H9 (cell line): ENCODE results near the gene HRH1. TPM values are rescaled to one million over a fixed set of nuclear protein-coding genes. Genes with fewer than 3 reads are reported as not detected.

Source experiments
- DNase-seq: peaks from one replicate; pipeline ENCODE4 v3.0.0-alpha.2; 2017
- H2AFZ ChIP-seq: one replicate; pipeline ENCODE4 v1.6.1; 2013; ENCODE audit warnings: mild to moderate bottlenecking, low read length, control low read depth, moderate library complexity
- H2AK5ac ChIP-seq: 2 replicates; pipeline ENCODE4 v1.6.1; 2013; ENCODE audit warnings: low read length, control low read depth, mixed read lengths; ENCODE audit not compliant: insufficient read length
- H2BK120ac ChIP-seq: one replicate; pipeline ENCODE4 v1.6.1; 2013; ENCODE audit warnings: low read depth, mild to moderate bottlenecking, low read length, control low read depth, inconsistent platforms; ENCODE audit not compliant: poor library complexity, severe bottlenecking
- H2BK12ac ChIP-seq: 2 replicates; pipeline ENCODE4 v1.6.1; 2013; ENCODE audit warnings: low read length, control low read depth, mixed read lengths, low read depth; ENCODE audit not compliant: insufficient read length
- H2BK15ac ChIP-seq: 2 replicates; pipeline ENCODE4 v1.6.1; 2013; ENCODE audit warnings: low read depth, low read length, control low read depth
- H2BK20ac ChIP-seq: one replicate; pipeline ENCODE4 v1.6.1; 2013; ENCODE audit warnings: low read depth, mild to moderate bottlenecking, low read length, control low read depth, inconsistent platforms; ENCODE audit not compliant: poor library complexity, severe bottlenecking
- H2BK5ac ChIP-seq: 2 replicates; pipeline ENCODE4 v1.6.1; 2013; ENCODE audit warnings: low read length, control low read depth, mixed read lengths; ENCODE audit not compliant: insufficient read length
- H3K14ac ChIP-seq: 2 replicates; pipeline ENCODE4 v1.6.1; 2013; ENCODE audit warnings: low read length, control low read depth; ENCODE audit not compliant: insufficient read depth
- H3K18ac ChIP-seq: 2 replicates; pipeline ENCODE4 v1.6.1; 2013; ENCODE audit warnings: low read depth, mild to moderate bottlenecking, mixed read lengths, low read length, control low read depth; ENCODE audit not compliant: insufficient read length
- H3K23ac ChIP-seq: 2 replicates; pipeline ENCODE4 v1.6.1; 2013; ENCODE audit warnings: low read length, control low read depth, mixed read lengths, low read depth; ENCODE audit not compliant: insufficient read length
- H3K23me2 ChIP-seq: 2 replicates; pipeline ENCODE4 v1.6.1; 2013; ENCODE audit warnings: low read depth, mild to moderate bottlenecking, mixed read lengths, low read length, control low read depth; ENCODE audit not compliant: insufficient read length, poor library complexity, severe bottlenecking
- H3K27ac ChIP-seq: 2 replicates; pipeline ENCODE4 v1.5.1; 2013; ENCODE audit warnings: low read length, control low read depth, mixed read lengths, low read depth; ENCODE audit not compliant: insufficient read length
- H3K27me3 ChIP-seq: 2 replicates; pipeline ENCODE4 v1.6.1; 2013; ENCODE audit warnings: low read length, control low read depth, inconsistent platforms; ENCODE audit not compliant: insufficient read depth
- H3K4ac ChIP-seq: 2 replicates; pipeline ENCODE4 v1.6.1; 2013; ENCODE audit warnings: low read depth, mild to moderate bottlenecking, control low read depth, inconsistent platforms, low read length, moderate library complexity
- H3K4me1 ChIP-seq: 2 replicates; pipeline ENCODE4 v1.6.1; 2013; ENCODE audit warnings: low read length, control low read depth, inconsistent platforms; ENCODE audit not compliant: insufficient read depth
- H3K4me2 ChIP-seq: 2 replicates; pipeline ENCODE4 v1.6.1; 2013; ENCODE audit warnings: low read length, control low read depth, mixed read lengths; ENCODE audit not compliant: insufficient read length, insufficient read depth
- H3K56ac ChIP-seq: 2 replicates; pipeline ENCODE4 v1.6.1; 2013; ENCODE audit warnings: low read depth, mild to moderate bottlenecking, mixed read lengths, low read length, control low read depth; ENCODE audit not compliant: insufficient read length
- H3K79me1 ChIP-seq: 2 replicates; pipeline ENCODE4 v1.6.1; 2013; ENCODE audit warnings: low read depth, mild to moderate bottlenecking, moderate library complexity, low read length, control low read depth, inconsistent platforms; ENCODE audit not compliant: insufficient read depth, poor library complexity, severe bottlenecking
- H3K79me2 ChIP-seq: 2 replicates; pipeline ENCODE4 v1.6.1; 2013; ENCODE audit warnings: low read length, control low read depth, inconsistent platforms; ENCODE audit not compliant: insufficient read depth
- H3K9ac ChIP-seq: 2 replicates; pipeline ENCODE4 v1.6.1; 2013; ENCODE audit warnings: low read length, control low read depth, mixed read lengths; ENCODE audit not compliant: insufficient read length; ENCODE audit errors: extremely low read depth
- H3K9me3 ChIP-seq: one replicate; pipeline ENCODE4 v1.6.1; 2013; ENCODE audit warnings: low read depth, low read length, inconsistent platforms; ENCODE audit not compliant: control insufficient read depth
- H3T11ph ChIP-seq: one replicate; pipeline ENCODE4 v1.6.1; 2013; ENCODE audit warnings: mild to moderate bottlenecking, low read length, control low read depth, inconsistent platforms
- H4K20me1 ChIP-seq: one replicate; pipeline ENCODE4 v1.6.1; 2013; ENCODE audit not compliant: control insufficient read depth, insufficient read length, insufficient read depth
- H4K5ac ChIP-seq: 2 replicates; pipeline ENCODE4 v1.6.1; 2013; ENCODE audit warnings: low read depth, mild to moderate bottlenecking, mixed read lengths, low read length, control low read depth; ENCODE audit not compliant: insufficient read length
- H4K8ac ChIP-seq: replicated peaks from 2 replicates; pipeline ENCODE4 v1.6.1; 2013; ENCODE audit warnings: low read length, control low read depth, mixed read lengths, low read depth; ENCODE audit not compliant: insufficient read length
- H4K91ac ChIP-seq: 2 replicates; pipeline ENCODE4 v1.6.1; 2013; ENCODE audit warnings: low read depth, mild to moderate bottlenecking, moderate library complexity, mixed read lengths, low read length, control low read depth; ENCODE audit not compliant: insufficient read length
- H3K27ac Mint-ChIP-seq, 3 experiments: 2 replicates in 2 of 3; 3 replicates in 1 of 3; pipeline ENCODE4 v1.8.0; 2020 to 2021; ENCODE audit warnings: mixed read lengths in 3 of 3, mild to moderate bottlenecking in 1 of 3, moderate library complexity in 1 of 3
- H3K27me3 Mint-ChIP-seq: 2 replicates; pipeline ENCODE4 v1.8.0; 2021; ENCODE audit warnings: low read depth, mild to moderate bottlenecking, moderate library complexity, mixed read lengths
- H3K36me3 Mint-ChIP-seq, 3 experiments: 2 replicates in 2 of 3; 3 replicates in 1 of 3; pipeline ENCODE4 v1.8.0; 2020 to 2021; ENCODE audit warnings: low read depth in 3 of 3, mixed read lengths in 3 of 3; ENCODE audit not compliant: insufficient read depth in 1 of 3
- H3K4me1 Mint-ChIP-seq, 2 experiments: 2 replicates each; pipeline ENCODE4 v1.8.0; 2020; ENCODE audit warnings: mixed read lengths in 2 of 2
- H3K4me3 Mint-ChIP-seq, 2 experiments: 2 replicates in 1 of 2; 3 replicates in 1 of 2; pipeline ENCODE4 v1.8.0; 2020 to 2021; ENCODE audit warnings: mild to moderate bottlenecking in 2 of 2, mixed read lengths in 2 of 2, moderate library complexity in 1 of 2
- H3K9me3 Mint-ChIP-seq, 2 experiments: 2 replicates in 1 of 2; 3 replicates in 1 of 2; pipeline ENCODE4 v1.8.0; 2020; ENCODE audit warnings: mild to moderate bottlenecking in 2 of 2, mixed read lengths in 2 of 2, moderate library complexity in 1 of 2
- WGBS: extraction: QIAGEN DNeasy Blood & Tissue Kit; methylation state at CpG from one replicate; pipeline ENCODE4 v1.1.7; 2013; ENCODE audit warnings: missing lambda C conversion rate, low lambda C conversion rate, mixed read lengths; ENCODE audit not compliant: insufficient read length; ENCODE audit errors: extremely low coverage; 5-methylcytosine and 5-hydroxymethylcytosine counted together
- total RNA-seq: library from RNA; stranded (reverse); gene quantifications from 2 replicates; pipeline ENCODE4 v1.2.1, GENCODE V29; 2021
- TF ChIP-seq, protein P1 (sequence below): fragments of 200-600 bp; sonication (generic); conservative IDR thresholded peaks from 3 replicates; pipeline ENCODE4 v1.8.0; 2021; ENCODE audit warnings: antibody characterized with exemption, mild to moderate bottlenecking

Gene HRH1
- total RNA-seq, 1 experiment from 2014 or later: 0.74 TPM

DNA sequence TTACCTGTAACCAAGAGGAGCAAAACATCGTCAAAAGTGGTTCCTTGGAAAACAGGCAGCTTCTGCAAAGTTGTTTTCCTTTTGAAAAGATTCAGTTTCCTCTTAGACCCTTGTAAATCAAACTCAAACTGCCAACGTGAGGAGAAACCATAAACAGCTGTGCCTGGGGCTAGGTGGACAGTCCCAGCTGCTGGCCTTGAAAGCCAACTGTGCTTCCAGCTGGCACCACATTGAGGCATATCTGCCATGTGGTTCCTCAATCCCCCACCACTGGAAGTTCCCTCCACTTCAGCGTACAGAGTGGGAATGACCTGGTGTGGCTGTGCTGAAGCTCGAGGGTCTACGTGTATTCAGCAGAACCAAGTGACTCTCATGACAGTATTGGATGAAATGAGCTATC, 40.9 kb downstream of the HRH1 start:
- no peak for DNase-seq
- Histone ChIP-seq H3K9ac (no peak overlapping the region), H3K14ac (no peak overlapping the region), H3K4ac (no peak overlapping the region), H3K79me2 (no peaks in the 10 kb centered on the region), H2BK12ac (no peak overlapping the region), H4K5ac (no peak overlapping the region), H2BK15ac (no peak overlapping the region), H4K20me1 (no peaks in the 10 kb centered on the region), H2BK5ac (no peak overlapping the region), H2AK5ac (no peak overlapping the region), H2BK20ac (no peak overlapping the region), H3K4me2 (no peak overlapping the region), H3K4me1 (no peaks in the 10 kb centered on the region; the same call in 1 of the 2 replicates), H3K9me3 (no peaks in the 10 kb centered on the region), H4K8ac (no peak overlapping the region), H2BK120ac (no peak overlapping the region), H3K27me3 (no peaks in the 10 kb centered on the region), H3K79me1 (no peaks in the 10 kb centered on the region), H2AFZ (no peak overlapping the region), H3K23me2 (no peaks in the 10 kb centered on the region), H3K27ac (no peak overlapping the region), H3K56ac (no peak overlapping the region), H3K23ac (no peak overlapping the region), H4K91ac (no peak overlapping the region), H3K18ac (no peak overlapping the region), H3T11ph (no peak overlapping the region)
- H3K27me3 Mint-ChIP-seq: peaks cover 15% of the 10 kb centered on the region
- TF ChIP-seq, protein P1, sequence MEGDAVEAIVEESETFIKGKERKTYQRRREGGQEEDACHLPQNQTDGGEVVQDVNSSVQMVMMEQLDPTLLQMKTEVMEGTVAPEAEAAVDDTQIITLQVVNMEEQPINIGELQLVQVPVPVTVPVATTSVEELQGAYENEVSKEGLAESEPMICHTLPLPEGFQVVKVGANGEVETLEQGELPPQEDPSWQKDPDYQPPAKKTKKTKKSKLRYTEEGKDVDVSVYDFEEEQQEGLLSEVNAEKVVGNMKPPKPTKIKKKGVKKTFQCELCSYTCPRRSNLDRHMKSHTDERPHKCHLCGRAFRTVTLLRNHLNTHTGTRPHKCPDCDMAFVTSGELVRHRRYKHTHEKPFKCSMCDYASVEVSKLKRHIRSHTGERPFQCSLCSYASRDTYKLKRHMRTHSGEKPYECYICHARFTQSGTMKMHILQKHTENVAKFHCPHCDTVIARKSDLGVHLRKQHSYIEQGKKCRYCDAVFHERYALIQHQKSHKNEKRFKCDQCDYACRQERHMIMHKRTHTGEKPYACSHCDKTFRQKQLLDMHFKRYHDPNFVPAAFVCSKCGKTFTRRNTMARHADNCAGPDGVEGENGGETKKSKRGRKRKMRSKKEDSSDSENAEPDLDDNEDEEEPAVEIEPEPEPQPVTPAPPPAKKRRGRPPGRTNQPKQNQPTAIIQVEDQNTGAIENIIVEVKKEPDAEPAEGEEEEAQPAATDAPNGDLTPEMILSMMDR: no peak
- no peaks in the 10 kb centered on the region; a peak in 1 of 7 replicates for H3K36me3 Mint-ChIP-seq
- H3K9me3 Mint-ChIP-seq: no peaks in the 10 kb centered on the region; a peak in 3 of 5 replicates
- H3K27ac Mint-ChIP-seq: no peak overlapping the region
- no peak overlapping the region for H3K4me3 Mint-ChIP-seq
- peaks cover 17 to 19% of the 10 kb centered on the region in 2 experiments for H3K4me1 Mint-ChIP-seq
- WGBS: no CpG with 5 or more reads among the region's 5 CpGs
